IPS-NIHi7 (cell line): ENCODE data around the gene DUOXA1.
"Not testable (repeated sequence)": the region's sequence is repeated elsewhere in the genome, so short reads cannot be mapped to it uniquely, and the experiment has no call there.

Source experiments
- DNase-seq: peaks from one replicate; pipeline ENCODE4 v3.0.0; 2012; ENCODE audit warnings: mixed read lengths; ENCODE audit errors: extremely low spot score

Gene DUOXA1

DNA sequence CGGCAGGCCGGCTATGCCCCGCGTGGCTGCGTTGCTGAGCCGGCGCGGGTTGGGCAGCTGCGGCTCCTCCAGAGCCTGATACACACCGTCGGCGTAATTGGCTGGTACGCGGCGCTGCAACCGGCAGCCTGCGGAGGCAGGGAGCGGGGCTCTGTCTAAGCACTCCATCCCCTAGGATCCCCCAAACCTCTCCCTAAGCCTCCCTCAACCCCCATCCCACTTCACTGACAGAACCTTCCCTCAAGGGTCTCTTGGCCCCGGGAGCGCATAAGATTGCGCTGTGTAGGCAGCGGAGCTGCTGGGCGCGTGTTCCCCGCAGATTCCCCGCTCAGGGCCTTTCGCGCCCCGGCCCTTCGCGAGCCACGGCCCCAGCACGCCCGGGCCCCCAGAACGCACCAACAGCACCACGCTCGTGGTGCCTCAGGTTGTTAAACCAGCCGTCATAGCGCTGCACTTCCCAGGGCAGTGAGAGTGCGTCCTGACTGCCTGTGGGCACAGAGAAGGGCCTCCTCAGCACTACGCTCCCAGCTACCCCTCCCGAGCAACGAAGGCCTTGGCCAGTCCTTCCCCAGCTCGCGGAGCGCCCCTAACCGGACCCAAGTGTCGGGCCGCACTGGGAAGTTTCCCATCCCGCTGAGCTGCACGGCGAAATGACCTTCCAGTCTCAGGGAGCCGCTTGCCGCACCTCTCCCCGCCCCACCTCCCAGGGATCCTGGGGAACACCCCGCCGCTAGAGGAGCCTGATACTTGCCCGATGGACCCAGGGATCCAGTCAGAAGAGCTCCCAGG is 16.9 kb downstream of the DUOXA1 start:
- peak; percentile 53 for DNase-seq

- DNase-seq: no peak
These were observed 17.5 kb downstream of the DUOXA1 start for GRCh38 chr15:45112143-45112590.

GRCh38 chr15:45111390-45112142 is 18.1 kb downstream of the DUOXA1 start:
- no peak for DNase-seq

GRCh38 chr15:45110256-45110820 is 19.3 kb downstream of the DUOXA1 start:
- DNase-seq: no peak

DNA sequence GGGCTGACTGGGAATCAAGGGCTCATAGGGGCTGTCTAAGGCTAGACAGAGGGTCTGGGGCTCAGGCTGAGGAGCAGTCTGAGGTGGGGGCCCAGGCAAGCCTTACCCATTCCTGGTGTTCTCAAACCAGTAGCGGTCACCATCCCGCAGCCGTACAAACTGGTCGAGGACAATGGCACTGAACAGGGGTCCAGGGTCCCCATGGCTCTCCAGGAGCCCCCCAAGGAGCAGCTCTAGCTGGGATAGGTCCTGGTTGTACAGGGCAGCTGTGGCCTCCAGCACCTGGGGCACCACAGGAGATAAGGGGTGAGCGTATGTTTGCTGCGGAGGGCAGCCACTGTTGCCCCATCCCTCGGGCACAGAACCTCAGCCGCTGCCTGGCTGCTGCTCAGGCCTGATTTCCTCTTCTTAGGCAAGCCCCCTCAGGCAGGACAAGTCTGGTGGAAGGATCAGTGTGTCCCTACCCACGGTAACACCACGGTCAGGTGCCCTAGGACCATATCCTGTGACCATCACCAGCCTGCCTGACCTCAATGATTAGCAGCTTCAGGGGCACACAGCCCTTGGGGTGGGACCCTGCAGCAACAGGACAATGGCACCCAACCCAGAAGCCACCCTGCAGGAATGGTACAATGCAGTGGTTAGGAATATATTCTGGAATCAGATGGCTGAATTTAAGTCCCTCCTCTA is 21.6 kb downstream of the DUOXA1 start:
- no peak for DNase-seq

DNA sequence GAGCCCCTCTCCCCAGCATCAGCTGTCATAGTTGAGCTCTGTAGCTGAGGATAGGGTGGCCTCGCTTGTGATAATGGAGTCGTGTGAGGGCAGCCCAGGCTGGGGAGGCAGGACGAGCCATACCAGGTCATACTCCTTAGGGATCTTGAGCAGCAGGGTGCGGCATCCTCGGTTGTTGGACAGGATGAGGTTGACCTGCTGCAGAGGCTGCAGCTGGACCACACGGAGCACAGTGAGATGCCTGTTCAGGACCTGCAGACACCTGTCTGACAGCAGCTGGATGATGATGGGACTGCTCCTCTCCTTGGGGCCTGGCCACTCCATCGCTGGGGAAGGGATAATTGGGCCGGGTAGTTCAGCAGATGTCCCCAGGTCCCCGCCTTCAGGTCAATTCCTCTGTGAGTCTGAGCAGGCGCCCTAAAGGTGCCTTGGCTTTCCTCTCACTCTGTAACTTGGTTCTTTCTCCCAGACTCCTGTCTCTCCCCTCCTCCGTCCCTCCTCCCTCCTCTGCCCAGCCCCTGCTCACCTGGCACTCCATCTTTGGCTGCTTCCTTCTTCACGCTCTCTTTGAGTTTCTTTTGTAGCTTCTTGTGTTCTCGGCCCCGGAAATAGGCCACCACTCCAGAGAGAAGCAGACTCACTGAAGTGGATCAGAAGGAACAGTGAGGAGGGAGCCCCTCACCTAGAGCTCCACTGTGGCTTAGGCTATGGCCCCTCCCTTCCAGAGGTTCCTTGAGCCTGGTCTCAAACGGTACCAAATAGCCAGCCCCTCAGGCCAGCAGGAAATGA is 23.5 kb downstream of the DUOXA1 start:
- DNase-seq: no peak

DNA sequence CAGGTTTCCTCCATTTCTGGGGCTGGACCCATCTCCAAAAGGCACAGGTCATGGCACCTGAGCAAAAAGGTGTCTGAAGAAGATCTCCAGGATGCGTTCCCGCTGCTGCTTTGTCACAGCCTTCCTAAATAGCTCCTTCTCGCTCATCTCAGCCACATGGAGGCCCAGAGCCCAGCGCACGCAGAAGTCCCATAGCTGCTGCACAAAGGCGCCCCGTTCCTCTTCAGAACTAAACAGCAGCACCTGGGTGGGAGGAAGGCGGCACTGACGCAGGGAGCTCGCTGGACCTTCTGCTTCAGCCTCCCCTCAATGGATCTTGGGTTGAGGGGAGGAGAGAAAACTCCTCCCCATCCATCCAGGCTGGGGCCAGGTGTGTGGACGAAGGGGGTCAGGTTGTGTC is 24.1 kb downstream of the DUOXA1 start:
- DNase-seq: no peak

GRCh38 chr15:45104170-45104569 is 25.5 kb downstream of the DUOXA1 start:
- DNase-seq: not testable (repeated sequence)

GRCh38 chr15:45102226-45102625 is 27.5 kb downstream of the DUOXA1 start:
- DNase-seq: no peak

DNA sequence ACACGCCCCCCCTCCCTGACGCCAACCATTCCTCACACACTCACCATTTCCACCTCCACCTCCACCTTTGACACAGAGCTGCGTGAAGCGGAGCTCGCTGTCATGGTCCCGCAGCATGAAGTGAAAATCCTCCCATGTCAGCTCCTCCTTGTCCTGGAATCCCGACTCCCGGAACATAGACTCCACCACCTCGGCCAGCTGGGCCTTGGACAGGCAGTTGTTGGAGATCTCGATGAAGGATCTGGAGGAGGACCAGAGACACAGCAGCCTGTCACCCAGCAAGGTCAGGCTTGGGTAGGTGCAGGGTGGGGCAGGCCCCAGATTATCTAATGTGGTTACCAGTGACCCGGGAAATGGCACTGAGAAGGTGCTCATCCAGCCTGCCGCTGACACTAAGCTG is 27.9 kb downstream of the DUOXA1 start:
- no peak for DNase-seq

GRCh38 chr15:45100884-45101625 is 28.6 kb downstream of the DUOXA1 start:
- no peak for DNase-seq

DNA sequence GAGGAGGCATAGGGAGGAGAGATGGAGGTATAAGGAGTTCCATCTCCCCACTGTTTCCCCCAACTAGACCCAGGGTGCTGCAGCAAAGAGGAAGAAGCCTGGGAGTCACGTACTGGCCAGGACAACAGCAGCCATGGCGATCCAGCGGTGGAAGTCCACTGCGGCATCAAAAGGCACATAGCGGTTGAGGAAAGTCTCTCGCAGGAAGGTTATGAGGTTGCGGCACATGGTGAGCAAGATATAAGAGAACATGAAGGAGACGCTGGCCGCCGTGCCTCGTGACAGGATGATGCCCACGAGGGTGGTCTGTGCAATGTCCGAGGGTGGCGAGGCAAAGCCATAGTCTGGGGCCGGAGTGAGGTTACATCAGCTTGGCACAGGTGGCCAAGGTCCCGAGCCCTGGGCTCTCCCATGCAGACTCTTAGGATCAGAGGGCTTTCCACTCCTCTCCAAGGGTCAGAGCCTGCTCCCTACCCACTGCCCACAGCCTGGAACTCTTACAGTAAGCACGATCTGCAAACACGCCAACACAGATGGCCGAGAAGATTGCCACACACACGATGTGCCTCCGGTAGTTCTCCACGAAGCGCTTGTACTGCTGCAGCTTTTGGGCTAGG is 30.0 kb downstream of the DUOXA1 start:
- DNase-seq: no peak

DNA sequence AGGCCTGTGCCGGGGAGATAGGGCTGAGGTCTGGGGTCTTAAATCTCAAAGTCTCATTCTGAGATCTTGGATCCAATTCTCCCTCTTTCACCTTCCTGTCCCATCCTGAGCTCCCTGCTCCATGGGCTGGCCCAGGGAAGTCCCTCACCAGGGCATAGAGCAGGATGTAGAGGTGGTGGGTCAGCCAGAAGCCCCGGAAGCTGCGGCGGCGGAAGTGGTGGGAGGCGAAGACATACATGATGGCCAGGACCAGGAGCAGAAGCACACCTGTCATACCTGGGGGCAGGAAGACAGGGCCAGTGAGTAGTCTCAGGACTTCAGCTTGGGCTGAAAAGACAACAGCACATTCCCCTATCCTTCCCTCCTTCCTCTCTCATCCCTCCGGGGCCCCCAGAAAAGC is 32.2 kb downstream of the DUOXA1 start:
- DNase-seq: no peak

DNA sequence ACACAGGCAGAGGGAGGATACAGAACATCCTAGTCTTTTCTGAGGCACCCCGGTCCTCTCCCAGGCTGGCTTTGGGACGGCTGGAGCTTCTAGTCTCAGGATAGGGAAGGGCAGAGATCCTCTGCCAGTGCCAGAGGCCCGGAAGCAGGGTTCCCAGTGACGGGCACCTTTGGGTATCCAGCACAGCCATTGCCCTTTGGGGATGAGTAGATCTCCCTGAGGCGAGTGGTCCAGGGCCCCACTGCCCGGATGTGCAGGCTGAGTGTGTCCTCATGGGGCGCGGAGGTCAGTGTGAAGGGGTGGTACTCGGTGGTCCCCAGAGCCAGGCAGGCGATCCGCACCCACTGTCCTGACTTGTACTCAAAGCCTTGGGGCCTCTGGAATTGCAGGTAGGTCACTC is 34.0 kb downstream of the DUOXA1 start:
- no peak for DNase-seq

DNA sequence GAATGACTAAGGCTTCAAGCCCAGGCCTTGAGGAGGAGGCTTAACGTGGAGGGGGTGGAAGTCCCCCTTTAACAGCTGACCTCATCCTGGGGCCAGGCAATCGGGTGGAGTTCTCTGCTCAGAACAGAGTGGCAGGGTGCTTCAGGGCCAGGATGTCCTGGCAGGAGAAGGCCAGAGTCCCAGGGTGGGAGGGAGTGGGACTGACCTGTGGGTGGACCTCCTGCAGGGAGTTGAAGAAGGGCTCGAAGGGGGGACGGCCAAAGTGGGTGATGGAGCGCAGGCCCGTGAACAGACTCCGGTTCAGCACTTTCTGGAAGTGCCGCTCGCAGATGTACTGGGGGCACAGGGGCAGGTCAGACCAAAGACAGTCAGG is 35.3 kb downstream of the DUOXA1 start:
- no peak for DNase-seq

- no peak for DNase-seq
These were observed 35.9 kb downstream of the DUOXA1 start for GRCh38 chr15:45093622-45094357.

- DNase-seq: no peak
These were observed 36.7 kb downstream of the DUOXA1 start for GRCh38 chr15:45093013-45093412.

- DNase-seq: no peak
These were observed 38.1 kb downstream of the DUOXA1 start for GRCh38 chr15:45091576-45091975.

DNA sequence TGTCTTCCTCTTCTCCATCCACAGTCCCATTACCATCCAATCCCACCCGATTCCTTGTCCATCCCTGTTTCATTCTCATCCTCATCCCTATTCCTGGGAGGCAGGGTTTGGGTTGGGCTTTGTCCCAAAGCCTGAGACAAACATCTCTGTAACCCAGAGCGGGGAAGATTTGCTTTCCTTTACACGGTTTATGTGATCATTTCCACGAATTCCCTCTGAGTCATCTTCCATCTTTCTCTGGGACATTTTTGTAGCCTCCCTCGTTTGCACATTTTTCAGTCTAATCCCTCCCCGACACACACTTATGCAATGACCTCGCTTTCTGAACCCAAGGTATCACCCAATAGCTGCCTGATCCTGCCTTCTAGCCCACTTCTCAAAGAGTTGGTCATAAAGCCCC is 38.5 kb downstream of the DUOXA1 start:
- no peak for DNase-seq
